ENCODE data around the gene KRT16.

Gene KRT16

DNA sequence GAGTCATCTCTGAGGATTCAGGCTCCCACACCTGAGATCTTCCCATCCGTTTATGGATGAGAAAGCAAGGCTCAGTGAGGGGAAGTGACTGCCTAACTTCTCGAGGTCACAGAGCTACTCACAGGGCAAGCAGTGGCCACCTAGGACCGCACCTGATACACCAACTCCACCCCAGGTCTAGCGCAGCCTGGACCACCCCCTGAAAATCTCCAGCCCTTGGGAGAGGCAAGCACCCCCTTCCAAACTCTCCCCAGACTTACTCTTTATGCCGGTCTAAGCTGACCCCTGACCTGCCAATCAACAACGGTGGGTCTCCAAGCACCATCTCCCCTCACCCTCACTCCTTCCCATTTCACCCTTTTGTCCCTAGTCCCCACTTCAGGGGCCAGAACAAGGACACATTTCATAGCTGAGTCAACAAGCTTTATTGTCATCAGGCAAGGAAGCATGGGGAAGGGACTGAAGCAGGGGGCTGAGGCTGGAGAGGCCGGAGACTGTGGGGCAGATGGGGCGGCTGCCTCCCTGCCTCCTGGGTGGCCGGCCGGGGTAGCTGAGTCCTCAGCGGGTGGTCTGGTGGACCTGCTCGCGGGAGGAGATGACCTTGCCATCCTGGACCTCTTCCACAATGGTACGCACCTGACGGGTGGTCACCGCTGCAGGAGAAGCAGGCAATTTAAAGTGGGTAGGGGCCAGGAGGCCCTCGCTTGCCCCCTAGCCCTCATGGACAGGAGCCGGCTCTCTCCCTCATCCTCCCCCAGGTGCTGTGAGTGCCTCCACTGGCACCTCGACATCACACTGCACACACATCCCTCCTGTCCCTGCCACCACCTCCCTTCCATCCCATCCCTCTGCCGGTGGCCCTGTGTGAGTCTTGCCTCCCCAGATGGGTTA lies 6.7 kb upstream of the KRT16 start:
- peaks cover 10 to 45% of the 10 kb centered on the region in 2 experiments for H3K27me3 ChIP-seq (ENCODE audit: control insufficient read depth in 1 of 2, insufficient read depth in 1 of 2, low read length in 2 of 2)
- no peak overlapping the region for H2BK15ac ChIP-seq (ENCODE audit: low read depth, poor library complexity, severe bottlenecking)
- no peak overlapping the region for H2AFZ ChIP-seq (ENCODE audit: low read depth, low read length)
- no peak overlapping the region for H3K14ac ChIP-seq (ENCODE audit: low read length in 2 of 2)
- no peaks in the 10 kb centered on the region for H3K9me3 ChIP-seq (ENCODE audit: control insufficient read depth, low read length)
- no peak overlapping the region for H2BK12ac ChIP-seq (ENCODE audit: low read length in 2 of 2)
- no peaks in the 10 kb centered on the region for H3K36me3 ChIP-seq (ENCODE audit: control insufficient read depth in 1 of 2, insufficient read depth in 2 of 2, low read depth in 1 of 2, low read length in 2 of 2)
- H3K79me1 ChIP-seq (replicated peaks; ENCODE audit: low read length, poor library complexity, severe bottlenecking), result no peaks in the 10 kb centered on the region
- no peak overlapping the region for H4K8ac ChIP-seq (ENCODE audit: low read length)
- H3K4me1 ChIP-seq (ENCODE audit: control insufficient read depth, insufficient read depth, low read depth, low read length), result peaks cover 21% of the 10 kb centered on the region
- H3K4me3 ChIP-seq (ENCODE audit: insufficient read depth in 1 of 2, low read depth in 1 of 2, low read length in 2 of 2), result no peak overlapping the region
- H3K4ac ChIP-seq (ENCODE audit: low read depth in 1 of 2, low read length in 2 of 2), result no peak overlapping the region
- no peak overlapping the region for H3K23ac ChIP-seq (ENCODE audit: low read length in 2 of 2)
- H3K4me2 ChIP-seq (ENCODE audit: low read length, poor library complexity, severe bottlenecking), result no peak overlapping the region
- H3K18ac ChIP-seq (ENCODE audit: low read depth in 1 of 2, low read length in 2 of 2), result no peak overlapping the region
- no peak overlapping the region for H2BK5ac ChIP-seq (ENCODE audit: low read depth, low read length, poor library complexity, severe bottlenecking)
- H2AK5ac ChIP-seq (ENCODE audit: low read length, severe bottlenecking), result no peak overlapping the region
- H3K27ac ChIP-seq (ENCODE audit: low read length, poor library complexity, severe bottlenecking), result no peak overlapping the region
- no peak overlapping the region for H4K91ac ChIP-seq (ENCODE audit: low read length)
- no peak for DNase-seq
- 78% methylated on average over 11 of the region's 20 CpGs for WGBS
- H2BK120ac ChIP-seq (ENCODE audit: low read depth, low read length), result no peak overlapping the region
- no peak overlapping the region for H3K9ac ChIP-seq (ENCODE audit: low read length)

- no peak overlapping the region for H3K14ac ChIP-seq (ENCODE audit: low read length in 2 of 2)
- 71% methylated on average over 12 of the region's 13 CpGs for WGBS
Measured at GRCh38 chr17:41618341-41619035, 5.9 kb upstream of the KRT16 start.

GRCh38 chr17:41617698-41618097 lies 5.1 kb upstream of the KRT16 start:
- Histone ChIP-seq H3K4me2 (ENCODE audit: low read length, poor library complexity, severe bottlenecking) (no peak overlapping the region), H3K23ac (ENCODE audit: low read length in 2 of 2) (no peak overlapping the region), H3K27me3 (ENCODE audit: control insufficient read depth in 1 of 2, insufficient read depth in 1 of 2, low read length in 2 of 2) (peaks cover 10 to 37% of the 10 kb centered on the region in 2 experiments), H4K8ac (ENCODE audit: low read length) (no peak overlapping the region), H3K4me1 (ENCODE audit: control insufficient read depth, insufficient read depth, low read depth, low read length) (peaks cover 19% of the 10 kb centered on the region), H3K9ac (ENCODE audit: low read length) (no peak overlapping the region), H3K14ac (ENCODE audit: low read length in 2 of 2) (no peak overlapping the region), H3K4me3 (ENCODE audit: insufficient read depth in 1 of 2, low read depth in 1 of 2, low read length in 2 of 2) (no peak overlapping the region), H2BK120ac (ENCODE audit: low read depth, low read length) (no peak overlapping the region), H3K79me1 (replicated peaks; ENCODE audit: low read length, poor library complexity, severe bottlenecking) (no peaks in the 10 kb centered on the region), H2AK5ac (ENCODE audit: low read length, severe bottlenecking) (no peak overlapping the region), H2BK15ac (ENCODE audit: low read depth, poor library complexity, severe bottlenecking) (no peak overlapping the region), H4K91ac (ENCODE audit: low read length) (no peak overlapping the region), H2AFZ (ENCODE audit: low read depth, low read length) (no peak overlapping the region), H2BK12ac (ENCODE audit: low read length in 2 of 2) (no peak overlapping the region), H3K18ac (ENCODE audit: low read depth in 1 of 2, low read length in 2 of 2) (no peak overlapping the region), H3K36me3 (ENCODE audit: control insufficient read depth in 1 of 2, insufficient read depth in 2 of 2, low read depth in 1 of 2, low read length in 2 of 2) (no peaks in the 10 kb centered on the region), H2BK5ac (ENCODE audit: low read depth, low read length, poor library complexity, severe bottlenecking) (no peak overlapping the region), H3K4ac (ENCODE audit: low read depth in 1 of 2, low read length in 2 of 2) (no peak overlapping the region), H3K9me3 (ENCODE audit: control insufficient read depth, low read length) (no peaks in the 10 kb centered on the region), H3K27ac (ENCODE audit: low read length, poor library complexity, severe bottlenecking) (no peak overlapping the region)
- DNase-seq, result no peak
- 67% methylated on average over 10 of the region's 11 CpGs for WGBS

More at GRCh38 chr17:41618341-41619035, 5.9 kb upstream of the KRT16 start:
- Histone ChIP-seq H2AFZ (ENCODE audit: low read depth, low read length) (no peak overlapping the region), H3K4me2 (ENCODE audit: low read length, poor library complexity, severe bottlenecking) (no peak overlapping the region), H4K8ac (ENCODE audit: low read length) (no peak overlapping the region), H3K27me3 (ENCODE audit: control insufficient read depth in 1 of 2, insufficient read depth in 1 of 2, low read length in 2 of 2) (peaks cover 10 to 41% of the 10 kb centered on the region in 2 experiments), H3K79me1 (replicated peaks; ENCODE audit: low read length, poor library complexity, severe bottlenecking) (no peaks in the 10 kb centered on the region), H3K4ac (ENCODE audit: low read depth in 1 of 2, low read length in 2 of 2) (no peak overlapping the region), H3K4me1 (ENCODE audit: control insufficient read depth, insufficient read depth, low read depth, low read length) (peaks cover 18% of the 10 kb centered on the region), H4K91ac (ENCODE audit: low read length) (no peak overlapping the region), H2BK15ac (ENCODE audit: low read depth, poor library complexity, severe bottlenecking) (no peak overlapping the region), H3K27ac (ENCODE audit: low read length, poor library complexity, severe bottlenecking) (no peak overlapping the region), H2AK5ac (ENCODE audit: low read length, severe bottlenecking) (no peak overlapping the region), H3K18ac (ENCODE audit: low read depth in 1 of 2, low read length in 2 of 2) (no peak overlapping the region), H3K9ac (ENCODE audit: low read length) (no peak overlapping the region), H3K36me3 (ENCODE audit: control insufficient read depth in 1 of 2, insufficient read depth in 2 of 2, low read depth in 1 of 2, low read length in 2 of 2) (no peaks in the 10 kb centered on the region), H3K23ac (ENCODE audit: low read length in 2 of 2) (no peak overlapping the region), H2BK5ac (ENCODE audit: low read depth, low read length, poor library complexity, severe bottlenecking) (no peak overlapping the region), H2BK120ac (ENCODE audit: low read depth, low read length) (no peak overlapping the region), H2BK12ac (ENCODE audit: low read length in 2 of 2) (no peak overlapping the region), H3K4me3 (ENCODE audit: insufficient read depth in 1 of 2, low read depth in 1 of 2, low read length in 2 of 2) (no peak overlapping the region), H3K9me3 (ENCODE audit: control insufficient read depth, low read length) (no peaks in the 10 kb centered on the region)
- DNase-seq, result no peak

DNA sequence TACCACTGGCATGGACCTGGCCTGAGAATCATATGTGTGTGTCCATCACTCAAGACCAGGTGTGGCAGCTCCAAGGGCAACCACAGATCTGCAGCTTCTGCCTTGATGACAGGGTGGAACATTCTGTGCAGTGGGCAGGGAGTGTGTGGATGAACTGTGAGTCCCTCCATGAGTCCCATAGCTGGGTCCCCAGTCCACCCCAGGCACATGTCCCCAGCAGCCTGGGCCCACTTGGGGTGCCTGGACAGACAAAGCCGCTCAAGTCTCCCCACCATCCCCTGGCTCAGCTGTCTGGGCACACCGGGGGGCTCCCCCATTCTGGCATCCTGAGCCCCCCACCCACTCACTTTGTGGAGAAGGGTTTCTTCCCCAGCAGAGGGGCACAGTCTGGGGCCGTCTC lies 4.6 kb upstream of the KRT16 start:
- Histone ChIP-seq H2BK5ac (ENCODE audit: low read depth, low read length, poor library complexity, severe bottlenecking) (no peak overlapping the region), H3K4me2 (ENCODE audit: low read length, poor library complexity, severe bottlenecking) (no peak overlapping the region), H2AK5ac (ENCODE audit: low read length, severe bottlenecking) (no peak overlapping the region), H2AFZ (ENCODE audit: low read depth, low read length) (no peak overlapping the region), H3K9ac (ENCODE audit: low read length) (no peak overlapping the region), H3K4me1 (ENCODE audit: control insufficient read depth, insufficient read depth, low read depth, low read length) (peaks cover 23% of the 10 kb centered on the region), H3K27me3 (ENCODE audit: control insufficient read depth in 1 of 2, insufficient read depth in 1 of 2, low read length in 2 of 2) (peaks cover 10 to 34% of the 10 kb centered on the region in 2 experiments), H3K79me1 (replicated peaks; ENCODE audit: low read length, poor library complexity, severe bottlenecking) (no peaks in the 10 kb centered on the region), H2BK15ac (ENCODE audit: low read depth, poor library complexity, severe bottlenecking) (no peak overlapping the region), H2BK12ac (ENCODE audit: low read length in 2 of 2) (no peak overlapping the region), H3K36me3 (ENCODE audit: control insufficient read depth in 1 of 2, insufficient read depth in 2 of 2, low read depth in 1 of 2, low read length in 2 of 2) (no peaks in the 10 kb centered on the region), H3K27ac (ENCODE audit: low read length, poor library complexity, severe bottlenecking) (no peak overlapping the region), H3K23ac (ENCODE audit: low read length in 2 of 2) (no peak overlapping the region), H3K9me3 (ENCODE audit: control insufficient read depth, low read length) (no peaks in the 10 kb centered on the region), H3K4ac (ENCODE audit: low read depth in 1 of 2, low read length in 2 of 2) (no peak overlapping the region), H2BK120ac (ENCODE audit: low read depth, low read length) (no peak overlapping the region), H4K91ac (ENCODE audit: low read length) (no peak overlapping the region), H3K18ac (ENCODE audit: low read depth in 1 of 2, low read length in 2 of 2) (no peak overlapping the region), H4K8ac (ENCODE audit: low read length) (no peak overlapping the region), H3K4me3 (ENCODE audit: insufficient read depth in 1 of 2, low read depth in 1 of 2, low read length in 2 of 2) (no peak overlapping the region), H3K14ac (ENCODE audit: low read length in 2 of 2) (no peak overlapping the region)
- 75% methylated on average over 2 of the region's 3 CpGs for WGBS
- no peak for DNase-seq
